DOHH2 (cell line): Measurements from ENCODE around the gene ACTN4.

Source experiments
- CTCF ChIP-seq: fragments of 200-600 bp; sonication (generic); IDR thresholded peaks from one replicate; pipeline ENCODE4 v1.5.1; 2014; ENCODE audit warnings: antibody characterized with exemption, mild to moderate bottlenecking, low read depth, low read length; ENCODE audit not compliant: poor library complexity, severe bottlenecking
- EZH2phosphoT487 ChIP-seq: fragments of 200-600 bp; sonication (generic); IDR thresholded peaks from 2 replicates; pipeline ENCODE4 v1.6.1; 2017; ENCODE audit warnings: borderline replicate concordance, mild to moderate bottlenecking, antibody characterized with exemption, low read length, moderate library complexity, mixed read lengths

GRCh38 chr19:38733241-38733492 lies 85.7 kb downstream of the ACTN4 start:
- no peak for TF ChIP-seq CTCF
- no peak for TF ChIP-seq EZH2phosphoT487
